Fibroblast of skin of back (primary cell): Measurements from ENCODE around the gene PAN3.

Experiments used
- DNase-seq: peaks from one replicate; pipeline ENCODE4 v3.0.0-alpha.2; 2013

Gene PAN3

DNA sequence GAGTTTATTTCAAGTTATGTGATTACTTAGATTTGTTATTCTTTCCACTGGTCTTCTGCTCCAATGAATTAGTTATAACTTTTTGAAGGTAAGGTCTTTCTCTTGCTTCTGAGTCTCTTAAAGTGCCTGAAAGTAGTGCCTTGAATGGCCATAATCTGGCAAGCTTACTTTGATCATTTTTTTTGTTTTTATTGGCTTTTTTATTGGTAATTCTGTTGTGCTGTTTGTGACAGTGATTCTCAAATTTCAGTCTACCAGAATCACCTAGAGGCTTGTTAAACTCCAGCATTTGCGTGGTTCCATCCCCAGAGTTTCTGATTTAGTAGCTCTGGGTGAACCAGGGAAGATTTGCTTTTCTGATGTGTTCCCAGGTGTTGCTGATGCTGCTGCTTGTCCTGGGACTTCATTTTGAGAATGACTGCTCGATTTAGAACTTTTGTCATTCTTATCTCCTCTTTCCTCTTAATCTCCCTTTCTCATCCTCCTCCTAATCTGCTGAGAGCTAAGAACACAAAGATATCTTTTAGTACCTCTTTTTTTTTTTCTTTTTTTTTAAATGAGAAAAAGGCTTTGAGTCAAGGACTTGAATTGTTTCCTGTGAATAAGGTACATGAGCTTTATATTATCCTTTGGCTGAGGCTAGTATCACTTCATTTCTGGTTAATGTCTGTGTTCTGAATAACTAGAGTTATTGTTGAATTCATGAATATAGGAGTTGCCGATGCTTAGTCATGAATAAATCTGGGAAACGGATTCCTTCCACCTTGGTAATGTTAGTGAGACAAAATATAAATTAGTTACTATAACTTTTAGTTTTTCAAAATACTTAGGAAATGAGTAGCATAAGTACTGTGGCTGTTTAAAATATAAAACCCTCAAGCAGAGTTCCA lies 91.4 kb downstream of the PAN3 start:
- DNase-seq: no peak

DNA sequence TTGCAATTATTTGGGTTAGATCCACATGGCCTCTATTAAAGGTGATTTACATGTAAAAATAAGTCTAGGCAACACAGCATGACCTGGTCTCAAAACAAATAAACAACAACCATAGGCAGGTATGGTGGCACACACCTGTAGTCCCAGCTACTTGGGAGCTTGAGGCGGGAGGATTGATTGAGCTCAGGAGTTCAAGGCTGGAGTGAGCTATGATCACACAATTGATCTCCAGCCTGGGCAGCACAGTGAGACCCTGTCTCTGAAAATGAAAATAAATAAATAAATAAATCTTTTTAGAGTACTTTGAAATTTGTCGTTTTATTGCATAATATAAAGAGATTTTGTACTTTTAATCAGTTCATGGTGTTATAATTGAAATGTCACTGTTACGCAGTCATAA lies 93.3 kb downstream of the PAN3 start:
- no peak for DNase-seq

DNA sequence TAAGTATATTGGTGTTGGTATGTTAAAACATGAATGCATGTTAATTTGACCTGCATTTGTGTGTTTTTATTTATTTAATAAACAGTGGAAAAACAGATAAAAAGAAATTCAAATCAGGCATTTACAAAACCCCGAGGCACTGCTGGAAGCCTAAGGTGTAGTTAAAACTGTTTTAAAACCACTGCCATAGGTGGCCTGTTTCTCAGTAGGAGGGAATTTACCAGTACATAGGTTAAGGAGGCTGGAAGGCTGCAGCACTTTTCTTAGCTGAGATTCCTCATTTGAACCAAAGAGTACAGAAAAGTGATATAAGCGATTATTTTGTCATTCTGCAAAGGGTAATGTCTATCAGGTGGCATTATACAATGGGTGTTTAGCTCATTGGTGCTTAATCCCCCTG lies 99.6 kb downstream of the PAN3 start:
- DNase-seq: no peak

DNA sequence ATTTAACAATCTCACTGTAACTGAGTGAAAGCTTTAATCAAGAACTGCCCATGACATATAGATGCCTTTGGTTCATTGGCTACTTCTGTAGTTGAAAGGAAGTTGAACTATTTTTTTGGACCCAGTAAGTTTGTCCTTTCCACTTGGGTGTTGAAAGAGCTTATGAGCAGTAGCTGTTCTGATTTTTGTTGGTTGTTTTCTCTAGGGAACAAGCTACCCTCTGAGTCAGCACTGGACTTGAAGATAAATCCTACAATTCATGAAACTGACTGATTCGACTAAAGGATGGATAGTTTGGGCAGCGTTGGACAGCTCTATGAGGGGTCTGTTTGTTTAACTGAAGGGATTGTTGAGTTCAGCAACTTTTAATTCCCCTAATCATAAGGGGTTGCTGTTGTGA lies 101.0 kb downstream of the PAN3 start:
- peak; percentile 49 for DNase-seq

DNA sequence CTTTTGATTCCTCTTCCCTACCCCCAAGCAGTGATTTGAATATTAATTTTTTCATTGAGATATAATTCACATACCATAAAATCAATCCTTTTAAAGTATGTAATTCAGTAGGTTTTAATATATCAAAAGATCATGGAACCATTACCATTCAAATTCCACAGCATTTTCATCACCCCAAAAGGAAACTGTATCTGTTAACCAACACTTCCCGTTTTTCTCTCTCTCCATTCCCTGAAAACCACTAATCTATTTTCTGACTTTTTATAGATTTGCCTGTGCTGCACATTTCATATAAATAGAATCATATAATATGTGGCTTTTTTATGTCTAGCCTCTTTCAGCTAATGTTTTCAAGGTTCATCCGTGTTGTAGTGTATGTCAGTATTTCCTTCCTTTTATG lies 107.1 kb downstream of the PAN3 start:
- no peak for DNase-seq

DNA sequence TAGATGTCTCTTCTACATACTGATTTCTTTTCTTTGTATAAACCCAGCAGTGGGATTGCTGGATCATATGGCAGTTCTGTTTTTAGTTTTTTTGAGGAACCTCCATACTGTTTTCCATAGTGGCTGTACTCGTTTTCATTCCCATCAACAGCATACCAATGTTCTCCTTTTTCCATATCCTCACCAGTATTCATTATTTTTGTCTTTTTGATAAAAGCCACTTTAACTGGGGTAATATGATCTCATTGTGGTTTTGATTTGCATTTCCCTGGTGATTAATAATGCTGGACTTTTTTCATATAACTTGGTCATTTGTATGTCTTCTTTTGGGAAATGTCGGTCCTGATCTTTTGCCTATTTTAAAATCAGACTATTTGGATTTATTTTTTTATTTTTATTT lies 108.5 kb downstream of the PAN3 start:
- DNase-seq: peak; percentile 7

DNA sequence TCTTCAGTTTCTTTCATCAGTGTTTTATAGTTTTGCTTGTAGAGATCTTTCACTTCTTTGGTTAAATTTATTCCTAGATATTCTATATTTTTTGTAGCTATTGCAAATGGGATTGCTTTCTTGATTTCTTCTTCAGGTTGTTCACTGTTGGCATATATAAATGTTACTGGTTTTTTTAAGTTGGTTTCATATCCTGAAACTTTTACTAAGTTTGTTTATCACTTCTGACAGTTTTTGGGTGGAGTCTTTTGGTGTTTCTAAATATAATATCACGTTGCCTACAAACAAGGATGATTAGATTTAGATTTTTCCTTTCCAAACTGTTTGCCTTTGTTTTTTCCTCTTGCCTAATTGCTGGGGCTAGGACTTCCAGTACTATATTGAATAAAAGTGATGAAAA lies 109.7 kb downstream of the PAN3 start:
- no peak for DNase-seq

DNA sequence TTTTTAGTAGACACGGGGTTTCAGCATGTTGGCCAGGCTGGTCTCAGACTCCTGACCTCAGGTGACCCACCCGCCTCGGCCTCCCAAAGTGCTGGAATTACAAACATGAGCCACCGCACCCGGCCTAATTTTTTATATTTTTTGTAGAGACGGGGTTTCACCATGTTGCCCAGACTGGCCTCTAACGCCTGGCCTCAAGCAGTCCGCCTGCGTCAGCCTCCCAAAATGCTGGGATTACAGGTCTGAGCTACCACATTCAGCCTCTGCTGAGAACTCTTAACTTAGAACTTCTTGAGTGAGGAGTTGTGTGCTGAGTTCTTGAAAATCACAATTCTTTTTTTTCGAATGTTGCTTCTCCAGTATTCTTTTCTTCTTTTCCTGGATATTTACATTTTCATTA lies 112.2 kb downstream of the PAN3 start:
- no peak for DNase-seq

DNA sequence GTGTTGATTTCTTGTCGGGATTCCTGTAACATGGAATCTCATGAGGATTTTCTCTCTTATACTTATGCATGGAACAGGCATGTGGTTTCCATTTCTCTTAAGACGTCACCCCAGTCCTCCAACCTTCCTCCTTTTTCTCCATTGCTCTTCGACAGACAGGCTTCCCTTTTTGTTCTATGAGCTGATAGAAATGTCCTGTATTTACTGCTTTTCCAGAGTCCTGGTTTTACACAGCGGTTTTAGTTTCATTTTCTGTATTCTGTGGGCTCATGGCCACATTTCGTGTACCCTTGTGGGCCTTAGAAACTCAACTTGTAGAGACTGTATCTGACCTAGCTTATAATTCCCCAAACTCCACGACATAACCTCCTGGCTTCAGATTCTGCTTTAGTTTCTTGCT lies 113.1 kb downstream of the PAN3 start:
- DNase-seq: no peak

DNA sequence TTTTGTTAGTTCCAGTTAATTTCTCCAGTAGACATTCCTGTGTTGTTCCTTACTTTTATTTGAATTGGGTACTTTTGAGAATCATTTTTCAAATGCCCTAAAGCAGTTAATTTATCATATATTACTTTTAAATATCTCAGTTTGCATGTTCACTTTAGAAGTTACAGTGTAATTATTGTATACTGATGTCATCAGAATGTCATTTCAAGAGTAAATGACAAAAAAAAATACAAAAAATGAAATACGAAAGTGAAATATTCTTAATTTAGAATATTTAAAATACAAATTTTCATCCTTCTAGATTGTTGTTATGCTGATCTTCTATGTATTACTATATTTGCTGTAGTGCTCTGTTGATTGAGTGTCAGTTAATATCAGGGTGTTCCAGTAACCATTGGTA lies 114.2 kb downstream of the PAN3 start:
- DNase-seq: no peak

DNA sequence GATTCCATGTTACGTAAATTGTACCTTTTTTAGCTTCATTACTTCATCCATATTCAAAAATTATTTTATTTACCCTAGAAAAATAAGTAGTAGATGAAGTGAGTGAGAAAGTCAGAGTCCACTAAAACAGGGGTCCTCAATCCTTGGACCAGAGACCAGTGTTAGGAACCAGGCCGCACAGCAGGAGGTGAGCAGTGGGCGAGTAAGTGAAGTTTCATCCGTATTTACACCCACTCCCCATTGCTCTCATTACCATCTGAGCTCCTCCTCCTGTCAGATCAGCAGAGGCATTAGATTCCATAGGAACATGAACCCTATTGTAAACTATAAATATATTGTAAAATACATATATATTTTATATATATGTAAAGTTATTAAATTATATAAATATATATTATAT lies 119.0 kb downstream of the PAN3 start:
- no peak for DNase-seq

DNA sequence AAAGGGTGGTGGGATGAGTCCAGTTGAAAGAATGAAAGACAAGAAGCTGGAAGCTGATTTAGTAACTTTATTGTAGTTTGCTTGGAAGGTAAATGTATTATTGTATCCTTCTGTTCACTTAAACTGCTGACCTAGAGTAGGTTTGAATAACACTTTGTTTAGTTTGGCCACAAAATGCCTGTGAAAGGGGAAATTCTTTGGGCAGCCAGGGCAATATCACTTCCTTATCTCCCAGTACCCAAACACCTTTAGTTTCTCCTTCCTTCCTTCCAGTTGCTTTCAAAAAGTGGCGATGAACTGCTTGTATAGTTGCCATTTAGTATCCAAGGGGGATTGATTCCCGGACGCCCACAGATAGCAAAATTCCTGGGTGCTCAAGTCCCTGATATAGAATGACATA lies 120.1 kb downstream of the PAN3 start:
- DNase-seq: no peak

DNA sequence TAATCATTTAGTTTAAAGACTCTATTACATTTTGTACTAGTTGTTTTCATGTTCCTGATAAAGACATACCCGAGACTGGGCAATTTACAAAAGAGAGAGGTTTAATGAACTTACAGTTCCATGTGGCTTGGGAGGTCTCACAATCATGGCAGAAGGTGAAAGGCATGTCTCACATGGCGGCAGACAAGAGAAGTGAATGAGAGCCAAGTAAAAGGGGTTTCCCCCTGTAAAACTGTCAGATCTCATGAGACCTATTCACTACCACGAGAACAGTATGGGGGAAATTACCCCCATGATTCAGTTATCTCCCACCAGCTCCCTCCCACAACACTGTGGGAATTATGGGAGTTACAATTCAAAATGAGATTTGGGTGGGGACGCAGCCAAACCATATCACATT lies 129.2 kb downstream of the PAN3 start:
- DNase-seq: no peak

DNA sequence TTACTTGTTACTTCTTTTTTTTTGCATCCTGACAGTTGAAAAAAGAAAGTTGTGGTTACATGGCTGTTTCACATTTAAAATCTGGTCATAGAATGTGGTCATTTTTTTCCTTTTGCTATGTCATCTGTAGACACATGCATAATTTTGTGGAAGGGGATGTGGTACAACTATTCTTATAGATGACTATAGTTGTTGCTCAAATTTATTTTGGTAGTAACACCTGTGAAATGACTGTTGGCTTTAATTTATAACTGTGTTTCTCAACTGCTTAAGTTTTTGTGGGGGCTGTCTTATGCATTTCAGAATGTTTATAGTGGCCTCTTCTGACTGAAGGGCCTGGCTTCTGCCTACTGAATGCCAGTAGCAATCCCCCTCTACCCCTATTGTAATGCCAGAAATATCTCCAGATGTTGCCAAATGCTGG lies 130.5 kb downstream of the PAN3 start:
- no peak for DNase-seq

DNA sequence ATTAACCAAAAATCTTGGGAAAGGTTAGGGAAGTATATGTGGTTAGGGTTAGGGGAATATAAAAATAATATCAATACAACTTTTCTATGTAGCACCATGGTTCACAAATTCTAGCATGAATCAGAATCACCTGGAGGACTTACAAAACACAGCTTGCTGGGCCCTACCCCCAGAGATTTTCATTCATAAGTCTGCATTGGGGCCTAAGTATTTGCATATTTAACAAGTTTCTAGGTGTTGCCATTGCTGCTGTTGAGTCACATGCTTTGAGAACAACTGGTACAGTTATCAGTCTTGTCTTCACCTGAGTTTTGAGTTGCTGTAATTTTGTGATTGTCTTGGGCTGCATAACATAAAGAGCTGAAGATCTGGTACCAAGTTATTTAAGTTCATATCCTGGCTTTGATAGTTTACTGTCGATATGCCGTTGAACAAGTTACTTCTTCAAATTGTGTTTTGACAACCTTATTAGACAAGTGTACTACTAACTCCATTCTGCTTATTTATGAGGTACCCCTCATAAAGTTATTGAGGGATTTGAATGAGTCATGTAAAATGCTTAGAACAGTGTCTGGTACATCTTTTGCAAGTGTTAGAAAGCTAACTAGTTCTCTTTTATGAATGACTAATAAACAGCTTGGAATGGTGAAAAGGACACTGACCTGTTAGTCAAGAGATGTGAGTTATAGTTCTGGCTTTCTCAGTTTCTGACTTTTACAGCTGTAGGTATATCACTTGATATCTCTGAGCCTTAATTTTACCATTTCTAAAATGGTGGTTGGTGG lies 132.9 kb downstream of the PAN3 start:
- no peak for DNase-seq

DNA sequence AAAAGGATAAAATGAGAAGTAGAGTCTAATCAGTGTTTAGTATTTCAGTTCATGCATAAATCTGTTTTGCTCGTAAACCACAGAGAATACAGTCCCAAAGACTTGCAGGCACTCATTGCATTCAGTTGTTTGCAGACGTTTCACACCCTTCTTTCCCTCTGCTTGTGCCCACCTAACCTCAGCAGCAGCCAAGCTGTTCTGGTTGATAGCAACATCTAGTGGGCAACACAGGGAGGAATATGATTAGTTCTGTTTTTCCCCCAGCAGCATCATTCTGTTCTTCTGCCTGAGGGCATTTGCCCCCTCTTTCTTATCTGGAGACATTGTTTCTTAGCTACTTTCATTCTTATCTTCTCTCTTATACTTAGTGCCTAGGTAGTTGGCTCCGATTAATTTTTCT lies 135.6 kb downstream of the PAN3 start:
- DNase-seq: no peak

DNA sequence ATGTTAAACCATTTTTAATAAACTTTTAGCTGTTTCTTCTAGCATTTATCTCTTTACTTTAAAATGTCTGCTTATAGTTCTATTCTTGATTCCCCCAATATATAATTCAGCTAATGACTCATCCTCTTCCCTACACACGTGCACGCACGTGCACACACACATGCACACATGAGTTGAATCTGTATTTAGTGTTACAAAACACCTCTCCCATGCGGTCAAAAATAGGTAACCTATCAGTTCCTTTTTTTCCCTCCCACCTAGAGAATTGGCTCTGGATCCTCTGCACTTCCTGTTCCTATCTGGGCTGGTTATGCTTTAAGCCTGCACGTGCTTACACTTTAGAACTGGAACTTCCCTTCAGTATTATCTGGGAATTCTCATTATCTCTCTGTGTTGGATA lies 144.1 kb downstream of the PAN3 start:
- no peak for DNase-seq

DNA sequence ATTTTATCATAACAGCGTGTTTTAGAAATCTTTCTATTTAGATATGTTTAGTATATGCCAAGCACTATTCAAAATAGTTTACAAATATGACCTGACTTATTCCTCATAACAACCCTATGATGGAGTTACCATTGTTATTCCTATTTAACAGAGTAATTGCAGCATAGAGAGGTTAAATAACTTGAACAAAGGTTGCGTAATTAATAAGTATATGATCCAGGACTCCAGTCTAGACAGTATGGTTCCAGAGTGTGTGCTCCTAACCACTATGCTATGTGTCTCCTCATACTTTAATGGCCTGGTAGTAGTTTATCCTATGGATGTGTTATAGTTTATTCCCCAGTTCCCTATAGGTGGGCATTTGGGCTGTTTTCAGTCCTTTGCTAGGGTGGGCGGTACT lies 145.3 kb downstream of the PAN3 start:
- DNase-seq: no peak

DNA sequence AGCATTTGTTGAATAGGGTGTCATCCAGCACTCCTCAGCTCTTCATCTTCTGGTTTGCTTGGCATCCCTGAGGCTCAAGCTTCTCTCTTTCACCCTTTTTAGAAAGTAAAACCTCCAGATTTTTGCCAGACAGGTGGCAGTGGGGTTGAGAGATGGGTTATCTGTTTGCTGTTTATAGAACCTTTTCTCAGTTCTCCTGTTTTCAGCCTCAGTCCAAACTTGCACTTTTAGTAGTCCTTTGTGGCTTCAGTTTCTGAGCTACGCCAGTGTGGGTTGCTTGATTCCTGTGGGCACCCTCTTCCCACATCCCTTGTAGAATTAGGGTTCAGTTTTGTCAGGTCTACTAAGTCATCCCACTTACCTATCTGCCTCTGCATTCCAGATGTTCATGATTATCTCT lies 147.9 kb downstream of the PAN3 start:
- no peak for DNase-seq

DNA sequence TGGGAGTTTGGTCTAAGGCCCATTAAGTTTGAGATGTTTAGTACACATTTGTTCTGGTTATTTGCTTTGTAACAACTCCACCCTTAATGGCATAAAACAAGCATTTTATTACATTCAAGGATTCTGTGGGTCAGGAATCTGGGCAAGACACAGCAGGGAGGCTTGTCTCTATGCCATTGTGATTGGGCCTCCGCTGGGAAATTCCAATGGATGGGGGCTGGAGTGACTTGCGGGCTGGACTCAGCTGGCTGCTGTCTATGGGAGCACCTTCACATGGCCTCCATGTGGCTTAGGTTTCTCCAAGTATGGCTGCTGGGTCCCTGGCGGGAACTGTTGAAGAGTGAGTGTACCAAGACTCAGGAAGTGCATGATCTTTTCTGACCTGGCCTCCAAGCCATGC lies 159.0 kb downstream of the PAN3 start:
- DNase-seq: peak; percentile 37

DNA sequence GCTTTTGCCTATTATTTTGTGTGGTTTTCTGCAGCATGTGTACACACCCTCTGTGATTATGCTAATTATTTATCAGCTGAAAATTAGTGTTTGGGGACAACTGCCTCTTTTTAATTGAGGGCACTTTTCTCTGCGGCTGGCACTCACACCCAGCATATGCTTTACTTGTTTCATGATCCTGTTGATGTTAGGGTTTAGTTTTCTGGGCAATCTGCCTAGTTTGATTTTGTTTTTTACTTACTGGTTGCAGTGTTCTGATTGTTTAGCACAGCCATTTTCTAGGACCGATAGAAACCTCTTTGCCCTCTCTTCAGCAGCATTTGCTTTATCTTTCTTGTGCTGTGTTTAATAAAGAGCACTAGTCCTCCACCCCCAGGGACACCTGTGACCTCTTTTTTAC lies 161.6 kb downstream of the PAN3 start:
- no peak for DNase-seq

DNA sequence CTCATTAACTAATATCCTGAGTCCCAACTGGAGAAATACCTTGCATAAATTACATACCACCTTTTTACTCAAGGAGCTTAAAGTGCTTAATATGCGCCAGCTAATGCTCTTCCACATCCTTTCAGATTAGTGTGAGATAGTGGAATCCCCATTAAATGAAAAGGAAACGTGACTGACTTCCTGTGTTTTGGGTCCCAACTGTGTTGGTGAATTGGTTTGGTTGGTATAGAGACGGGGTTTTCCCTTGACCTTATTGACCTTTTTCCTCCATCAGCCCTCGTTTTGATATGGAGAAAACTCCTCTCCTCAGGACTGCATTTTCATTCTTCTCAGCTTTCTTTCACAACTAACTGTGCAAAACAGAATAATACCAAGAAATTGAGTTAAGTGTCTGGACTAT lies 163.5 kb downstream of the PAN3 start:
- no peak for DNase-seq

DNA sequence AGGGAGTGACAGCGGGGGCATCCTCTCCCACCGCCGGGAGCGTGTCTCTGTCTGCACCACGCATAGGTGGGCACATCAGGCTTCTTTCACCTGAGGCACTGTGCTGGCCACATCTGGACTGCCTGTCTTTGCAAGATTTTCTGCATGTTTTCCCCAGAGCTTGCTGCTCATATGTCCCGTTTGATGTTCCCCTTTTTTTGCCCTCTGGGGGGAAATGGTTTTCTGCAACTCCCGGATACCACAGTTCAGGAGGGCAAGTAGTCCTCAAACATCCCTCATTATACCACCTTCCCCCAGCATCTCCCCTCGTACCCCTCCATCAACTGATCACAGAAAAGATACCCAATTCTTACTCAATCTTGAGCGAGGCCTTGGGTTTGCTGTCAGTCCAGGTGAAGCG lies 168.0 kb downstream of the PAN3 start:
- no peak for DNase-seq

DNA sequence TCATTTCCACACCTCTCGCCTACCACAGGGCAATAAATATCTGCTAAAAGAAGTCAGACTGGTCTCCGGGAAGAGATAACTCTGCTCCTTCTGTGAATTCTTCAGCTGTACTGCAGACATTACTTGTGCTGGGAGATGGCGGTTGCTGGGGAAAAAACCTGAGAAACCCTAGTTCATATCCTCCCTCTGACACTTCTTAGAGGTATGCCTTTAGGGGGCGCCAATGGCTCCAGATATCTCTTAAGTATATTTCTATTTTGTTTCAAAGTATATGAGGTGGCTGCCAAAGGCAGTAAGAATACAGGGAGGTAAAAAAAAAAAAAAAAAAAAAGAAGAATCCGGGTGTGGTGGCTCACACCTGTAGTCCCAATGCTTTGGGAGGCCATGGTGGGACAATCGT lies 175.2 kb downstream of the PAN3 start:
- DNase-seq: peak; percentile 36
